GM06990 (cell line): ENCODE measurements around the gene SMC2.

ENCODE experiments used
- DNase-seq: peaks from one replicate; pipeline ENCODE4 v3.0.0-alpha.2; 2011; ENCODE audit not compliant: insufficient read length; ENCODE audit errors: extremely low read depth
- H3K27me3 ChIP-seq: replicated peaks from 2 replicates; pipeline ENCODE4 v1.6.0; 2011; ENCODE audit warnings: low read length; ENCODE audit not compliant: control insufficient read depth, insufficient read depth
- H3K36me3 ChIP-seq: 2 replicates; pipeline ENCODE4 v1.5.1; 2011; ENCODE audit warnings: low read length; ENCODE audit not compliant: control insufficient read depth, insufficient read depth
- H3K4me3 ChIP-seq: replicated peaks from 2 replicates; pipeline ENCODE4 v1.5.1; 2011; ENCODE audit warnings: low read depth, mild to moderate bottlenecking, control low read depth, low read length
- CTCF ChIP-seq: IDR thresholded peaks from 2 replicates; pipeline ENCODE4 v1.5.1; 2011; ENCODE audit warnings: low read length, control low read depth, mild to moderate bottlenecking, inconsistent platforms; ENCODE audit not compliant: insufficient read depth, poor library complexity, severe bottlenecking

The SMC2 gene

DNA sequence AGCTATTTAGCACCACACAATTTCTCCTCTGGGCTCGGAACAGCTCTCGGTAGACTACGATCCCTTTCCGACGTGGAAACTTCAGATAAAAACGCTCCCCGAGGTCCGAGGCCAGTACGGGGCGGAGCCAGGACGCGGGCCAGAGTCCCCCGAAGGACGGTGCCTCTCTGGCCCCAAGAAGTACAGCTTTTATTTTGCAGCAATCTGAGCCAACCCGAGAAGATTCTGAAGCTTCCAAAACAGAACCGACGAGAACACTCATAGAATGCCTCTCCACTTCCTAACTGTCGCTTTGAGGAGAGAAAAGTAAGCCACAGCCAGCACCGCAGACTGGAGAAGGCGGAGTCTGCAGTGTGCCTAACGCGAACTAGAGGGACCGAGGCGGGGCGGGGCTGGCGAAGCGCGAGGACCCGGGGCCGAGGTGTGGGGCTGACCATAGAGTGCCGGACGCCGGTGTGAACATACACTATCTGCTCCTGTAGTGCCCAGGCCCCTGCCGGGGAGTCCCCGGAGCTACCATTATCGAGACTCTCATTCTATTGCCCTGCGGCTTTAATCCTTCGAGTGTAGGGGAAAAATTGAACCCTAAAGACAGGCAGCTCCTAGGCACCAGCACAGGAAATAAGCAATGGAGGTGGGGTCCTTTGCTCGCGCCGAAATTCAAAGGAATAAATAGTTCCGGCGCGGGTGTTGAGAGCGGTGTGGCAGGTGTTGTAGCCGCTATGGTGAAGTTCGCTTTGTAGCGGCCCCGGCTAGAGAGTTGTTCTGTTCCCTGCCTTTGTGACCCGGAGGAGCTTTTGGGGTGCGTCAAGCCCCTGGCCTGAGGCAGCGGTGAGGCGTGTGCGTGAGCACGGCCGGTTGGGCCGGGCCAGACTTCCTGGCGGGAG, at the start of gene SMC2:
SMC2 (plus strand) TSS at position 663 of the 887 bp plus-strand sequence. CDS start 1,076 bp downstream, outside the sequence.
- peak; percentile 94 for DNase-seq
- H3K36me3 ChIP-seq = no peaks in the 10 kb centered on the region
- no peaks in the 10 kb centered on the region for H3K27me3 ChIP-seq
- TF ChIP-seq CTCF = no peak
- H3K4me3 ChIP-seq = peak within 1 kb of the TSS; percentile 66

DNA sequence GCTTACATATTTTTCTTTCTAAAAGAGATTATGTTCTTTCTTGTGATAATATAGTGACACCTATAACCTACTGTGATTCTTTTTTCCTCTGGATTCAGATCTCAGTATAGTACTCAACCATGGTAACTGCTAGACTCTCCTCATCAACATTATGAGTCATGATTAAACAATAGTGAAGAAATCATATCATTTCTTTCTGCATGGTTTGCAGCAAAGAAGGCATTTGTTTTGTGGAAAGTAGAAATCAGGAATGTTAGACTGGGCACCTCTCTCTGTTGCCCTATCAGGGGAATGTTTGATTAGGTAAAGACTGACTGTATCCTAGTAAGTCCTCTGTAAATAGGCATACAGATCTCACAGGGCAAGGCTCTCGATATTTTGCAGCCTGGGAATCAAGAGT, 25.6 kb upstream of the SMC2 start:
- Histone ChIP-seq H3K36me3 (no peaks in the 10 kb centered on the region), H3K27me3 (no peaks in the 10 kb centered on the region), H3K4me3 (no peak overlapping the region)
- TF ChIP-seq CTCF = no peak
- DNase-seq = no peak

DNA sequence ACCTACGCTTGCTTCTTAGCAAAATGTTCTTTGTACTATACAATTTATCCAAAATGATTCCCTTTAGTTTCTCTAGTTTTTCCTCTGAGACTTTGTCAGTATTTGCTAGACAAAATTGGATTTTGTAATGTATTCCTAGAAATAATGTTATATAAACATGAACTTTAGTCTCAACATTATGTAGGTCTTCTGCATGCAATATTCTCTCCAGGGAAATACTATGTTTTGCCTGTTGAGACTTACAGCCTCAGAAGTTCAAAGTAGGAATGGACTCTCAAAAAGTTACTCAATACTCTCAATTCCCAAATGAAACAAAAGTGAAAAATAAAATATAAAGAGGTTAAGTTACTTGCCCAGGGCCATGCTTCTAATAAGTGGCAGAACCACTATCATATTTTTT, 24.8 kb upstream of the SMC2 start:
- Histone ChIP-seq H3K4me3 (no peak overlapping the region), H3K27me3 (no peaks in the 10 kb centered on the region), H3K36me3 (no peaks in the 10 kb centered on the region)
- no peak for DNase-seq
- no peak for TF ChIP-seq CTCF

GRCh38 chr9:104071589-104071988, 22.5 kb upstream of the SMC2 start:
- H3K4me3 ChIP-seq = no peak overlapping the region
- H3K36me3 ChIP-seq = no peaks in the 10 kb centered on the region
- no peak for TF ChIP-seq CTCF
- no peaks in the 10 kb centered on the region for H3K27me3 ChIP-seq
- DNase-seq = no peak

GRCh38 chr9:104073098-104073769, 20.9 kb upstream of the SMC2 start:
- no peaks in the 10 kb centered on the region for H3K36me3 ChIP-seq
- no peak for DNase-seq
- no peaks in the 10 kb centered on the region for H3K27me3 ChIP-seq
- H3K4me3 ChIP-seq = no peak overlapping the region
- TF ChIP-seq CTCF = no peak
